Measurements from ENCODE around the gene BAD.
"Not testable (repeated sequence)": the region's sequence is repeated elsewhere in the genome, so short reads cannot be mapped to it uniquely, and the experiment has no call there.

The BAD gene

DNA sequence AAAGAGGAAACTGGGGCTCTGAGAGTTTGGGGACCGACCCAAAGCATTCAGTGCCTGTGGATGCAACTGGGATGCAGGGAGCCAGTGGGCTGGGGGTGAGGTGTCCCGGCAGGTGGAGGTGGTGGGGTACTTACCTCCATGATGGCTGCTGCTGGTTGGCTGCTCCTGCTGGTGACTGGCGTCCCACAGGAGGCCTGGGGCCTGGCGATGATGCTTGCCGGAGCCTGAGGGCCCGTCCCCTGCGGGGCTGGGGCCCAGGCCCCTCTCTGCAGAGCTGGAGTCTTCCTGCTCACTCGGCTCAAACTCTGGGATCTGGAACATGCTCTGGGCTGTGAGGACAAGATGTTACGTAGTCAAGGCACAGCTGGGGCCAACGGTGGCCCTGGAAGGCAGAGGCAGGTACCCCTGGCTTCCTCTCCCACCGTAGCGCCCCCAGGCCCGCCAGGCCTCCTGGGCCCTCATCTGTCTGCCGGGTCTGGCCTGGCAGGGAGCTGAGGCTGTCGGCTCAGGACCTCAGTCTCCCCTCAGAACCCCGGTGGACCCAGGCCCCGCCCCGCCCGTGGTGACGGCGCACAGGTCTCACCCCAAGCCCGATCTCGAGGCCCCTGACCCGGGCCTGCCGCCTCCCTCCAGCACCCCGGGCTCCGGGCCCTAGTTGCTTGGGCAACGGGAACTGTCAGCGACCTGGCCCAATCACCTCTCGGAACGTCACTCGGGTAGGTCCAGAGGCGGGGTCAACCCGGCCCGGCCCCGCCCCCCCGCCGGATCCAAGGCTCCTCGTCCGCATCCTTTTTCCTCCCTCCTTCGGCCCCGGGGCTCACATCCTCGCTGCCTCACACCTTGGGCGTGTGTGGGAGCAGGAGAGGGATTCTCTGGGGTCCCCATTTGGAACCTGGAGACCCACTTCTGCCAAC lies at the start of gene BAD:
BAD (minus strand) TSS at position 618 of the 914 bp plus-strand sequence; CDS start at position 321, 297 bp downstream.
- peak; percentile 70 to 89 for DNase-seq (ENCODE audit: extremely low read depth in 1 of 2, low read depth in 1 of 2)

DNA sequence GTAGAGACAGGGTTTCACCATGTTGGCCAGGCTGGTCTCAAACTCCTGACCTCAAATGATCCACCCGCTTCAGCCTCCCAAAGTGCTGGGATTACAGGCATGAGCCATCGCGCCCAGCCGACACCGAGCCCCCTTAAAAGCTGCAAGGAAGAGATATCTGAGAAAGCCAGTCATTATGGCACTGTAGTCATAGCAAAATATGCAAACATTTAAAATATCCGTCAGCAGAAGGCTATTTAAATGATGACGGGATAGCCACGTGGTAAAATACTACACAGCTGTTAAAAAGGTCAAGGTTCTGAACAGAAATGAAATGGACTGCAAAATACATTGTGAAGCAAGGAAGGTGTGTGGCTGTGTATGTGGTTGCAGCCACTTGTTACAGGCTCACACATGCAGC lies 49.1 kb upstream of the BAD start:
- no peak for DNase-seq (ENCODE audit: extremely low read depth in 1 of 2, low read depth in 1 of 2)

DNA sequence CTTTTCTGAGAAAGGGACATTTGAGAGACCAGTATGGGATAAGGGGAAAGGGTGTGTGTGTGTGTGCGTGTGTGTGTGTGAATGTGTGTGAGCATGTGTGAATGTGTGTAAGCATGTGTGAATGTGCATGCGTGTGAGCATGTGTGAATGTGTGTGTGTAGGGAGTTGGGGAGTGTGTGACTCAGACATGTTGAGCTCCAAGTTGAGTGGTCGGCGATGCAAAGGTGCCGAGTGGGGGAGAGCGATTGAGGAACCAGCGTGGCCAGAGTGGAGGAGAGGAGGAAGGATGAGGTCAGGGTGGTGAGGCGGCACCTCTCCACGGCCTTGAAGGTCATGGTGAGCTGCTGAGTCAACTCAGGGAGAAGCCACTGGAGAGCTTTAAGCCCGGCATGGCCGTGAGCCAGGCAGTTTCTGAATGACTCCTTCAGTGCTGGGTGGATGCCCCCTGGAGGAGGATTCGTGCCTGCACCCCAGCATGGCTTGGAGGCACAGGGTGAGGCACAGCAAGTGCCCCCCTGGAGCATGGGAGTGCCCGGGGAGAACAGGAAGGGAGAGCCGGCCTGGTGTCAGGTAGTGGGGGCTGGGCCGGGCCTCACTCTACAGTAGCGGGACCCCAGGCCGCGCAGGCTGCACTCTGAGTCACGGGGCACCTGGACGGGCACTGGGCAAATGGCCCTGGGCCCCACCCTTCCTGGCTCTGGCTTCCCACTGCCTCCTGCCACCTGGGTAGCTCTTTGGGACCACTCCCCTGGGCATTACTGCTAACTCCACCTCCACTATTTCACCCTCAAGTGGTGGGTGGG lies 47.3 kb upstream of the BAD start:
- peak in 1 of 2 donors; percentile 47 for DNase-seq (ENCODE audit: extremely low read depth in 1 of 2, low read depth in 1 of 2)

DNA sequence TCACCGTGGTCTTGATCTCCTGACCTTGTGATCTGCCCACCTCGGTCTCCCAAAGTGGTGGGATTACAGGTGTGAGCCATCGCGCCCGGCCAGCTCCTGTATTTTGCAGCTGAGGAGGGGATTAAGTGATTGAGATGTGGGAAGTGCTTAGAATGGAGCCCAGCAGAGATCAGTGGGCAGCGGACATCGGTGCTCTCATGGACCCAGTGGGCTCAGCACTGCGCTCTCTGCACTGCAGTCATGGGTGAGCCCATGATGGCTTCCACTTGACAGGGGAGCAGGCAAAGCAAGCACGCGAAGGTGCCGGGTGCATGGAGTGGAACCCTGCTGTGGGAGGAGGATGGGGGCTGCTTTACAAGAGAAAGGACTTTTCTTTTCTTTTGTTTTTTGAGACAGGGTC lies 46.4 kb upstream of the BAD start:
- no peak for DNase-seq (ENCODE audit: extremely low read depth in 1 of 2, low read depth in 1 of 2)

DNA sequence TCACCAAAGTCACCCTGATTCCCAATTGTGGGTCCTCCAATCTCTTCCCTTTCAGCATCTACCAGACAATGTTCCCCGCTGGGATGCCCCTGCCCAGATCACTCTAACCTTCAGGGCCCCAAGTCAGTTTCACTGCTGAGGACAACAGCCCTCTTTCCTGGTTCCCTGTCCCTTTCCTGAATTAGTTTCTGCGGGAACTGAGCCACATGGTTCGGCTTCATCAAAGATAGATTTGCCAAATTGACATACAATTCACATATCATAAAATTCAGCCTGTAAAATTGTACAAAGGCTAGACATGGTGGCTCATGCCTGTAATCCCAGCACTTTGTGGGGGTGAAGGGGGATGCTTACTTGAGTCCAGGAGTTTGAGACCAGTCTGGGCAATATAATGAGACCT lies 43.5 kb upstream of the BAD start:
- no peak for DNase-seq (ENCODE audit: extremely low read depth in 1 of 2, low read depth in 1 of 2)

DNA sequence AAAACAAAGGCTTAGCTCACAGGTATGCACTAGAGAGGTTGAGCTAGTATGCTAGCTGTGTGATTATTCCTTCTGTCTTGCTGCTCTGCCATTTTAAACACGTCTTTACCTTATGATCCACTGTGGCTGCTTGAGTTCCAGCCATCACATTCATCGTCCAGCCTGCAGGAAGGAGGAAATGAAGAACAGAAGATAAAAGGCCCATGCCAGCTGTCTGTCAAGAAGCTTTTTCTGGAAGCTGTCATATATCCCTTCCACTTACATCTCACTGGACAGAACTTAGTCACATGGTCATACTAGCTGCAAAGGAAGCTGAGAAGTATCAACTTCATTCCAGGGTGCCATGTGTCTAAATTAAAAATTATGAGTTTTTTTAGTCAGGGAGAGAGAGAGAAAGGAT lies 42.9 kb upstream of the BAD start:
- no peak for DNase-seq (ENCODE audit: extremely low read depth in 1 of 2, low read depth in 1 of 2)

DNA sequence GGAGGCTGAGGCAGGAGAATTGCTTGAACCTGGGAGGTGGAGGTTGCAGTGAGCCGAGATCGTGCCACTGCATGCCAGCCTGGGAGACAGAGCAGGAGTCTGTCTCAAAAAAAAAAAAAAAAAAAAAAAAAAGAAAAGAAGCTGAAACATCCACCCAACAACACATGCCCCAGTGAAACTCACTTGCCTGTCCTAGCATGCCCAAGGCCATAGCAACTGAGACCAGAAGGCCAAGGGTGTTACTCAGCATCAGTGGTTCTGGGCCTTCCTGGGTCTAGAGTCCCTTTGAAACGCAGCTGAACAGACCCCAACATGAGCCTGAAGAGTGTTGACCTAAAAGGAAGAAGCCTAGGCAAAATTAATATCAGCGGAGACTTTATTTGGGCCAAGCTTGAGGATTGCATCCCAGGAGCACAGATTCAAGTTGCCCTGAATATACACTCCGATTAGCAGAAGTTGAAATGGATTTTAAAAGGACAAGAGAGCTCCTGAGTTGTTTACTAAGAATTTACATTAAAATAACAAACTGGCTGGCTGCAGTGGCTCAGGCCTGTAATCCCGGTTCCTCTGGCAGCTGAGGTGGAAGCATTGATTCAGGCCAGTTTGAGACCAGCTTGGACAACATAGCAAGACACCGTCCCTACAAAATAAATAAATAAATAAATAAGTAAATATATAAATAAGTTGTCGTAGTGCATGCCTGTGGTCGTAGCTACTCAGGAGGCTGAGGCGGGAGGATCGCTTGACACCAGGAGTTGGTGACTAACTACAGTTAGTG lies 40.4 kb upstream of the BAD start:
- DNase-seq (ENCODE audit: extremely low read depth in 1 of 2, low read depth in 1 of 2): no peak

DNA sequence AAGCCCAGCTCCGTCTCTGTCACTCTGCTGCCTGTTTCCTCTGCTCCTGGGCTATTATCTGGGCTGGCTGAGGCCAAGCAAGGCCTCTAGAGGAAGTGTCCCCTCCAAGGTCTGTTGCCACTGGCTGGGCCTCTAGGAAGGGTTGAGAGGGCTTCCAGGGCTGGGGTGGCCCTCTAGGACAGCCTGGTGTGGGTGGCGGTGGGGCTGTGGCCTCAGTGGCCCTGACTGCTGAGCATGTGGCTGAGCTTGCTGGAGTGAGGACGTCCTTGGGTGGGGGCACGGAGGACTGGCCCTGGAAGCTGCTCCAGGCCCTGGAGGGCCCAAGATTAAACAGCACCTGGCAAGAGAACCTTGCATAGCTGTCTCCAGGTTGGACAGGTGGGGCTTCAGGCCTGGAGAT lies 39.5 kb upstream of the BAD start:
- not testable (repeated sequence) for DNase-seq (ENCODE audit: extremely low read depth in 1 of 2, low read depth in 1 of 2)

DNA sequence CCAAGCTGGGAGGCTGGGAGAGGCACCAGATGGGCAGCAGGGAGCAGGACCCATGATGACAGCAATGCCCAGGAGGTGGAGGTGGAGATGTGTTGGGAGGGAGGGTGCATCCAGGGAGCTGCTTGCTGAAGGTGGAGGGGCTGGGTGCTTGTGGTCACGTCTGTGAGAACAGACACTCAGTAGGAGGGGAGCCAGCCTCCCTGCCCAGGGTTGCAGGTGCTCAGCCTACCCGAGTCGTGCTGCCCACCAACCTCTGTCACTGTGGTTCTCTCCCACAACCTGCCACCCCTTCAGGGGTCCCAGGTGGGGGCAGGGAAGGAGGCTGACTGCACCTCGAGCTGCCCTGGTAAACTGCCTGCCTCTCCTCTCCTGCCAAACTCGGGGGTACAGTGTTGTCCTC lies 38.9 kb upstream of the BAD start:
- no peak for DNase-seq (ENCODE audit: extremely low read depth in 1 of 2, low read depth in 1 of 2)

DNA sequence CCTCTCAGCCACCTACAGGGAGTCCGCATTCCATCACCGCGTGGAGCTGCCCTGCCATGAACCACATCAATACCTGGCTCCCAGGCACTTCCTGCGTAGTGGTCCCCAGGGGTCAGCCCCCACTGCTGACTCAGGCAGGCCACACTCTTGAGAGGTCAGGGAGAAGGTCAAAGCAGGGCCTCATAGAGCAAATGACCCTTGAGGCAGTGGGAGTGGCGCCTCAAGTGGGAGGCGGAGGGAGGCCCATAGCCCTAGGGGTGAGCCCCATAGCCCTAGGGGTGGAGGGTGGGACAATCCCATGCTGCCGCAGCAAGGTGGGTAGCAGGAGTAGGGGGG lies 38.4 kb upstream of the BAD start:
- no peak for DNase-seq (ENCODE audit: extremely low read depth in 1 of 2, low read depth in 1 of 2)

DNA sequence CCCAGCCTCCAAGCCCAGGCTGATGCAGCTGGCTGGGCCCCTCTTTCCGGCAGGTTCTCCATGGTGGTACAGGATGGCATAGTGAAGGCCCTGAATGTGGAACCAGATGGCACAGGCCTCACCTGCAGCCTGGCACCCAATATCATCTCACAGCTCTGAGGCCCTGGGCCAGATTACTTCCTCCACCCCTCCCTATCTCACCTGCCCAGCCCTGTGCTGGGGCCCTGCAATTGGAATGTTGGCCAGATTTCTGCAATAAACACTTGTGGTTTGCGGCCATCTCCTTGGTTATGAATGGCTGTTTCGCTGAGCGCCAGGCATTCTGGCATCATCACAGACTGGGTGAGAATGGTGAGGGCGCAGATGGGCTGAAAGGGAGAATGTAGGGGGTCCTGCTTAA lies 37.1 kb upstream of the BAD start:
- no peak for DNase-seq (ENCODE audit: extremely low read depth in 1 of 2, low read depth in 1 of 2)

DNA sequence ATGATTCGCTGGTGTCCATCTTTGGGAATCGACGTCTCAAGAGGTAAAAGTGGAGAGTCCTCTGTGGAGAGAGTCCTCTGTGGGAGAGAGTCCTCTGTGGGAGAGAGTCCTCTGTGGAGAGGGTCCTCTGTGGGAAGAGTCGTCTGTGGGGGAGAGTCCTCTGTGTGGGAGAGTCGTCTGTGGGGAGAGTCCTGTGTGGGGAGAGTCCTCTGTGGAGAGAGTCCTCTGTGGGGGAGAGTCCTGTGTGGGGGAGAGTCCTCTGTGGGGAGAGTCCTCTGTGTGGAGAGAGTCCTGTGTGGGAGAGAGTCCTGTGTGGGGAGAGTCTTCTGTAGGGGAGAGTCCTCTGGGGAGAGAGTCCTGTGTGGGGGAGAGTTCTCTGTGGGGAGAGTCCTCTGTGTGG lies 36.6 kb upstream of the BAD start:
- no peak for DNase-seq (ENCODE audit: extremely low read depth in 1 of 2, low read depth in 1 of 2)

DNA sequence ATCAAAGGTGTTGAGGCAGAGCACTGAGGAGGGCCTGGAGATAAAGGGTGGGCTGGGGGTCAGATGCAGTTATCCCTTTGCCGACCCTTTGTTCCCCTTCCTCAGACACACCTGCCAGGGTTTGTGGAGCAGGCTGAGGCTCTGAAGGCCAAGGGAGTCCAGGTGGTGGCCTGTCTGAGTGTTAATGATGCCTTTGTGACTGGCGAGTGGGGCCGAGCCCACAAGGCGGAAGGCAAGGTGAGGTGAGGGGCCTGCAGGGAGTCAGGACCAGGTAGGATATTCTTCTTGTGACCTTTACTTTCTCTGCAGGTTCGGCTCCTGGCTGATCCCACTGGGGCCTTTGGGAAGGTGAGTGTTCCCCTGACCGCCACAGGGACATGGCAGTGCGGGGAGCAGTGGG lies 36.1 kb upstream of the BAD start:
- no peak for DNase-seq (ENCODE audit: extremely low read depth in 1 of 2, low read depth in 1 of 2)

DNA sequence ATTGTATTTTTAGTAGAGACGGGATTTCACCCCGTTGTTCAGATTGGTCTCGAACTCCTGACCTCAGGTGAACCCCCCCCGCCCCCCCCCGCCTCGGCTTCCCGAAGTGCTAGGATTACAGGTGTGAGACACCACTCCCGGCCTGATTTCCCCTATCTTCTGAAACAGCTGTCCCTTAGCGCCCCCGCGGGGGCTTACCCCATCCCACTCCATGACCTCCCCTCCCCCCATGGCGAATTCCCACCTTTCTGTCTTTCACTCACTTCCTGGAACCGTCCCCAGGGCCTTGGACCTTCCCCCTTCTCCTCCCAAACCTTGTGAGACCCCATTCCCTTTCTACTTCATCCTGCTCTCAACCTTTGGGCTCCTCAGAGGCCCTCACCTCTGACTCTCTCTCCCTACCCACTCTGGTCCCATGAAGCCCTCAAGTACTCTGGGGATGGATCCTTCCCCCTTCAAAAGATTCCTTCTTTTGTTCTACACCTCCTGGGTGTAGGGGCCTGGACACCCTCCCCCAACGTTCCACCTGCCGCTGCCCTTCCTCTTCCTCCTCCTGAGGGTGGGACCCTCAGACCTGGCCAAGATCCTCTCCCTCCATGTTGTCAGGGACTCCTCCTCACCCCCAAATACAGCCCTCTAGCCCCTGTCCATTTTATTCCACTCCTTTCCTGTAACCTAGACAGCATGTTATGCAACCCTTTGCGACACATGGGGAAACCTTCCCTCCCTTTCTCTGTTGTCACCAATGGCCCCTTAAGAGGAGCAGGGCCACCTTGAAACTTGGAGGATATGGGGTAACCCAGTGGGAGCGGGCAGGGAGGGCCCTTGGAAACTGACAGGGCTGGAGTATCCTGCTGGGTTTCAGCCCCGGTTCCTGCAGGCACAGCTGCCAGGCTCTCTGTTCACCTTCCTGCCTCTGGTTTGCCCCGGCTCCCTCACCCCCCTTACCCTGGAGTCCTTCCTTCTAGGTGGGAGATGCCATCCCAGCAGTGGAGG lies 34.6 kb upstream of the BAD start:
- DNase-seq (ENCODE audit: extremely low read depth in 1 of 2, low read depth in 1 of 2): no peak

DNA sequence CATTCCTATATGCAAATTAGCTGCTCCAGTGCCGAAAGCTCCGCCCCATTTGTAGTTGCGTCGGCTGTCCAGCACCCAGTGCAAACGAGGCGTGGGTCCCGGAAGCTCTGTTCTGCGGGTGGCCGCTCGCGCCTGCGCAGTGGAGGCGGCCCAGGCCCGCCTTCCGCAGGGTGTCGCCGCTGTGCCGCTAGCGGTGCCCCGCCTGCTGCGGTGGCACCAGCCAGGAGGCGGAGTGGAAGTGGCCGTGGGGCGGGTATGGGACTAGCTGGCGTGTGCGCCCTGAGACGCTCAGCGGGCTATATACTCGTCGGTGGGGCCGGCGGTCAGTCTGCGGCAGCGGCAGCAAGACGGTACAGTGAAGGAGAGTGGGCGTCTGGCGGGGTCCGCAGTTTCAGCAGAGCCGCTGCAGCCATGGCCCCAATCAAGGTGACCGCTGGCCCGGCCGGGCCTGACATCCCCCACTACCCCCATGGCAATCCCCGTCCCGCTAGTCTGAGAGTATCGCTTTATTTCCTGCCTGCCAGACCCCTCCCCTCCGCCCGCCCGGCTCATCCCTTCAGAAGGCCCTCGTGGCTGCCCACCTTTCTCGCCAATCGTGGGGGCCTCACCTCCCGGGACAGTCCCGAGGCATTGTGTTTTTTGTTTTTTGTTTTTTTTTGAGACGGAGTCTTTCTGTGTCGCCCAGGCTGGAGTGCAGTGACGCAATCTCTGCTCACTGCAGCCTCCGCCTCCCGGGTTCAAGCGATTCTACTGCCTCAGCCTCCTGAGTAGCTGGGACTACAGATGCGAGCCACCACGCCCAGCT lies 33.7 kb upstream of the BAD start, which contains the start of gene PRDX5:
PRDX5 (plus strand) TSS at position 161 of the 805 bp plus-strand sequence; CDS start at position 256, 95 bp downstream.
- peak; percentile 84 to 85 for DNase-seq (ENCODE audit: extremely low read depth in 1 of 2, low read depth in 1 of 2)

DNA sequence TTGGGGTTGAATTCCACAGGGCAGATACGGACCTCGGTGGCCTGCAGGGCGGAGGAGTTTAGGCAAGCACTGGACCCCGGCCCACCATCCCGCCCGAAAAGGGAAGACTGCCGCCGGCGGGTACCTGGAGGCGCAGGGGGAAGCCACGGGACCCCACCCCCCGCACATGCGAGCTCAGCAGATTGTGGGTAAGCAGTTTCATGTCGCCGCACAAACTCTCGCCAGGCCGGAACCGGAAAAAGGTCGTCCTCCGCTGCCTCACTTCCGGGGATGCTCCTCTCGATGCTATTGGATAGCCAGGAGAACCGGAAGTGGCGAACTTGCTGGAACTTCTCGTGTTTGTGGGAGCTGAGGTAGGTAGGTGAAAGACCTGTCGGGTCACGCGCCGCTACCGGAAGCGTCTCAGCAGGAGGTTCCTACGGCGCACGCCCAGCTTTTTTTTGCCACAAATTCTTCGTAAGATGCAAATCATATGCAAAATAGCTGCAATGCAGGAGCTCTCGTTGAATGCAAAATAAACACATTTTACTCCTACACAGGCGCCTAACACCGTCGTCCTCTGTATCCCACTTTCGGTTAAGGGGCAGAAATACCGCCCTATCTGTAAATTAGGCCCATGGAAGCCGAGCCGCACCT lies 33.0 kb upstream of the BAD start, which contains the start of gene TRMT112:
TRMT112 (minus strand) TSS at position 235 of the 636 bp plus-strand sequence; CDS start at position 202, 33 bp downstream.
- peak; percentile 89 to 91 for DNase-seq (ENCODE audit: extremely low read depth in 1 of 2, low read depth in 1 of 2)

DNA sequence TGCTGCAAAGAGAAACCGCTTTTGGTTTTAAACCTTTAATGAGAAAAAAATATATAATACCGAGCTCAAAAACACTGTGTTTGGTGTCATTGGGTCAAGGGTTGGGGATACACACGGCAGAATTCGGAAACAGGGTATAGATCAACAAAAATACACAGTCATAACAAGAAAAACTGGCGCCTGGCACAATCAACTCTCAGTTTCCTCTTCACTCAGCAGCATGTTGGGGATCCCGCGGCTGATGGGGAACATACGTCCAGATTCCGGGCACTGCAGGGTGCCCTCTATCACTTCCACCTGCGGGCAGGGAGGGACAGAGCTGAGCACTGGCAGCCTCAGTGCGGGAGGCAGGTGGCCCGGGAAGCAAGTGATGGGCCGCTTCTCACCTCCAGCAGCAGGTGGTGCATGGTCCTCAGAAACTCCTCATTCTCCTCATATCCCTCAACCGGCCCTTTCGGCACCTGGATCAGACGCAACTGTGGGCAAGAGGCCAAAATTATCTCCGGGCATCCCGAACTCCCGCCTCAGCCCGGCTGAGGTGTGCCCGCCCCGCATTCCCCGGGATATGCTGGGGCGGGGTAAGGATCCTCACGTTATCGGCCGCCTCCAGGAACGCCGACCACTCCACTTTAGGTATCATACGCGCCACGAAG lies 32.3 kb upstream of the BAD start:
- no peak for DNase-seq (ENCODE audit: extremely low read depth in 1 of 2, low read depth in 1 of 2)
